GM20431 (cell line): Measurements from ENCODE around the gene SLC39A9.
"Not testable (repeated sequence)": the region's sequence is repeated elsewhere in the genome, so short reads cannot be mapped to it uniquely, and the experiment has no call there.

Experiments
- in situ Hi-C: fragments of 300-500 bp; cut with MseI, MboI; formaldehyde crosslinking; loops from one replicate; pipeline ENCODE4 v1.15.0; 2020; ENCODE audit warnings: low sequenced_read_pairs; ENCODE audit not compliant: unreplicated experiment

The SLC39A9 gene

GRCh38 chr14:69366069-69366468 is 32.4 kb upstream of the SLC39A9 start:
- in situ Hi-C loops = no loop called here

GRCh38 chr14:69366761-69367160 is 31.7 kb upstream of the SLC39A9 start:
- in situ Hi-C loops = no loop called here

GRCh38 chr14:69368381-69368780 is 30.1 kb upstream of the SLC39A9 start:
- in situ Hi-C loops = no loop called here

- in situ Hi-C loops = no loop called here
Measured at GRCh38 chr14:69370061-69370460, 28.4 kb upstream of the SLC39A9 start.

GRCh38 chr14:69372146-69372545 is 26.3 kb upstream of the SLC39A9 start:
- in situ Hi-C loops = no loop called here

GRCh38 chr14:69373104-69373503 is 25.4 kb upstream of the SLC39A9 start:
- in situ Hi-C loops = no loop called here

- in situ Hi-C loops = no loop called here
Measured at GRCh38 chr14:69374235-69374634, 24.3 kb upstream of the SLC39A9 start.

GRCh38 chr14:69375182-69375581 is 23.3 kb upstream of the SLC39A9 start:
- in situ Hi-C loops = no loop called here

- in situ Hi-C loops = no loop called here
Measured at GRCh38 chr14:69375722-69376121, 22.8 kb upstream of the SLC39A9 start.

- in situ Hi-C loops = no loop called here
Measured at GRCh38 chr14:69376439-69376838, 22.1 kb upstream of the SLC39A9 start.

GRCh38 chr14:69378274-69378673 is 20.2 kb upstream of the SLC39A9 start:
- in situ Hi-C loops = no loop called here

- in situ Hi-C loops = no loop called here
Measured at GRCh38 chr14:69387311-69387710, 11.2 kb upstream of the SLC39A9 start.

GRCh38 chr14:69391400-69391799 is 7.1 kb upstream of the SLC39A9 start:
- in situ Hi-C loops = not testable (repeated sequence)

GRCh38 chr14:69392481-69392880 is 6.0 kb upstream of the SLC39A9 start:
- in situ Hi-C loops = no loop called here

- in situ Hi-C loops = no loop called here
Measured at GRCh38 chr14:69395929-69396328, 2.6 kb upstream of the SLC39A9 start.

GRCh38 chr14:69398818-69399210 is 322 bp downstream of the SLC39A9 start:
- in situ Hi-C loops = no loop called here

- in situ Hi-C loops = no loop called here
Measured at GRCh38 chr14:69399750-69400149, 1.3 kb downstream of the SLC39A9 start.

- in situ Hi-C loops = no loop called here
Measured at GRCh38 chr14:69400154-69400553, 1.7 kb downstream of the SLC39A9 start.

GRCh38 chr14:69401841-69402240 is 3.3 kb downstream of the SLC39A9 start:
- in situ Hi-C loops = no loop called here

- in situ Hi-C loops = no loop called here
Measured at GRCh38 chr14:69404478-69404877, 6.0 kb downstream of the SLC39A9 start.

GRCh38 chr14:69404883-69405282 is 6.4 kb downstream of the SLC39A9 start:
- in situ Hi-C loops = no loop called here

GRCh38 chr14:69405762-69406161 is 7.3 kb downstream of the SLC39A9 start:
- in situ Hi-C loops = no loop called here
